ENCODE measurements around the gene EXD3. TPM values are rescaled to one million over a fixed set of nuclear protein-coding genes. Genes with fewer than 3 reads are reported as not detected.

EXD3 gene
- total RNA-seq, 1 experiment from 2014 or later, result 15.3 TPM

DNA sequence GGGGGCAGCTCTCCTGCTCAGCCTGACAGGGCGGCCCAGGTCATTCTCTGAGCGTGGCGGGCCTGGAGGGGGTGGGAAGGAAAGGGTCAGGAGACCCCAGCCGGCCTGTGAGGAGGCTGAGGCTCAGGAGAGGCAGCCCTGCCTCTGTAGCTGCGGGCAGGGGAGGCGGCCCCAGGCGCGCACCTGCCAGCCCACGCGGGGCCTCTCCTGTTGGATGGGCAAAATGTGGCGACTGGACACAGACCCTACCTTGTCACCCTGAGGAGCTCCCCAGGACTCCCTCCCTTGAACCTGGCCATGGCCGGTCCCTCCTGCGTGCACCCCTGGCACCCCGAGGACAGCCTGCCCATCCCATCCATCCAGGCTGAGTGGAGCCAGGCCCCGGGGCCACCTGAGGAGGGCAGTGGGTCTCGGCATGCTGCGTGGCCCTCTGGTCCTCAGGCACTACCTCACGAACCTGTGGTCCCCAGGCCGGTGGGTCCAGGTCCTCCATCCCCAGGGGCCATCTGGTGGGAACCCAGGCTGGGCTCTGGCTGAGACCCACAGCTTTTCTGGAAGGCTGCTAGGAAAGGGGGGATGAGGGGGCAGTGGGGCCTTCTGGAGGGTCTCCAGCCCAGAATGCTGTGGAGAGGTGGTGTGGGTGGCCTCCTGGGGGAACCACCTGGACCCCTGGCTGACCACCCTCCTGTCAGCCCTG, 105.8 kb downstream of the EXD3 start:
- no peak overlapping the region; a peak in 1 of 5 replicates for H3K4me3 Mint-ChIP-seq
- no peaks in the 10 kb centered on the region for H3K23me2 ChIP-seq (ENCODE audit: insufficient read length, low read depth, low read length, poor library complexity, severe bottlenecking)
- no peaks in the 10 kb centered on the region for H3K36me3 Mint-ChIP-seq (ENCODE audit: insufficient read depth in 1 of 3, low read depth in 3 of 3)
- H3K27me3 Mint-ChIP-seq (ENCODE audit: low read depth), result peaks cover 3% of the 10 kb centered on the region; the same call in 1 of the 2 replicates
- no peaks in the 10 kb centered on the region for H4K20me1 ChIP-seq (ENCODE audit: control insufficient read depth, insufficient read depth, insufficient read length)
- H3K79me1 ChIP-seq (ENCODE audit: insufficient read depth, low read depth, low read length, poor library complexity, severe bottlenecking), result no peaks in the 10 kb centered on the region
- H3K4ac ChIP-seq (ENCODE audit: low read depth, low read length), result no peak overlapping the region
- H3K79me2 ChIP-seq (ENCODE audit: insufficient read depth, low read length), result no peaks in the 10 kb centered on the region
- no CpG with 5 or more reads among the region's 19 CpGs for WGBS (ENCODE audit: extremely low coverage, insufficient read length, low lambda C conversion rate)
- H3K4me2 ChIP-seq (ENCODE audit: insufficient read depth, insufficient read length, low read length), result no peak overlapping the region
- H3K18ac ChIP-seq (ENCODE audit: insufficient read length, low read depth, low read length), result no peak overlapping the region
- H3K9me3 ChIP-seq (ENCODE audit: control insufficient read depth, low read depth, low read length), result no peaks in the 10 kb centered on the region
- H3K23ac ChIP-seq (ENCODE audit: insufficient read length, low read depth, low read length), result no peak overlapping the region
- H4K91ac ChIP-seq (ENCODE audit: insufficient read length, low read depth, low read length), result no peak overlapping the region
- H2BK5ac ChIP-seq (ENCODE audit: insufficient read length, low read length), result no peak overlapping the region
- H2BK12ac ChIP-seq (ENCODE audit: insufficient read length, low read depth, low read length), result no peak overlapping the region
- no peak overlapping the region for H3T11ph ChIP-seq (ENCODE audit: low read length)
- peaks cover 1% of the 10 kb centered on the region; the same call in 1 of the 2 replicates for H3K4me1 ChIP-seq (ENCODE audit: insufficient read depth, low read length)
- H3K56ac ChIP-seq (ENCODE audit: insufficient read length, low read depth, low read length), result no peak overlapping the region
- no peak overlapping the region for H3K27ac ChIP-seq (ENCODE audit: insufficient read length, low read depth, low read length)
- no peak overlapping the region for H2BK20ac ChIP-seq (ENCODE audit: low read depth, low read length, poor library complexity, severe bottlenecking)
- H4K8ac ChIP-seq (replicated peaks; ENCODE audit: insufficient read length, low read depth, low read length), result no peak overlapping the region
- peaks cover 6 to 11% of the 10 kb centered on the region in 2 experiments; a peak in 2 of 4 replicates for H3K4me1 Mint-ChIP-seq
- TF ChIP-seq, protein P1, sequence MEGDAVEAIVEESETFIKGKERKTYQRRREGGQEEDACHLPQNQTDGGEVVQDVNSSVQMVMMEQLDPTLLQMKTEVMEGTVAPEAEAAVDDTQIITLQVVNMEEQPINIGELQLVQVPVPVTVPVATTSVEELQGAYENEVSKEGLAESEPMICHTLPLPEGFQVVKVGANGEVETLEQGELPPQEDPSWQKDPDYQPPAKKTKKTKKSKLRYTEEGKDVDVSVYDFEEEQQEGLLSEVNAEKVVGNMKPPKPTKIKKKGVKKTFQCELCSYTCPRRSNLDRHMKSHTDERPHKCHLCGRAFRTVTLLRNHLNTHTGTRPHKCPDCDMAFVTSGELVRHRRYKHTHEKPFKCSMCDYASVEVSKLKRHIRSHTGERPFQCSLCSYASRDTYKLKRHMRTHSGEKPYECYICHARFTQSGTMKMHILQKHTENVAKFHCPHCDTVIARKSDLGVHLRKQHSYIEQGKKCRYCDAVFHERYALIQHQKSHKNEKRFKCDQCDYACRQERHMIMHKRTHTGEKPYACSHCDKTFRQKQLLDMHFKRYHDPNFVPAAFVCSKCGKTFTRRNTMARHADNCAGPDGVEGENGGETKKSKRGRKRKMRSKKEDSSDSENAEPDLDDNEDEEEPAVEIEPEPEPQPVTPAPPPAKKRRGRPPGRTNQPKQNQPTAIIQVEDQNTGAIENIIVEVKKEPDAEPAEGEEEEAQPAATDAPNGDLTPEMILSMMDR (conservative IDR thresholded peaks at IDR 0.05), result no peak
- H3K14ac ChIP-seq (ENCODE audit: insufficient read depth, low read length), result no peak overlapping the region
- no peaks in the 10 kb centered on the region for H3K27me3 ChIP-seq (ENCODE audit: insufficient read depth, low read length)
- no peak overlapping the region; a peak in 1 of 7 replicates for H3K27ac Mint-ChIP-seq
- no peak overlapping the region for H4K5ac ChIP-seq (ENCODE audit: insufficient read length, low read depth, low read length)
- H3K9ac ChIP-seq (ENCODE audit: extremely low read depth, insufficient read length, low read length), result no peak overlapping the region
- no peak overlapping the region; the same call in 1 of the 2 replicates for H2BK15ac ChIP-seq (ENCODE audit: low read depth, low read length)
- peaks cover 3% of the 10 kb centered on the region in 2 experiments; a peak in 3 of 5 replicates for H3K9me3 Mint-ChIP-seq
- no peak overlapping the region for H2AFZ ChIP-seq (ENCODE audit: low read length)
- H2AK5ac ChIP-seq (ENCODE audit: insufficient read length, low read length), result no peak overlapping the region
- H2BK120ac ChIP-seq (ENCODE audit: low read depth, low read length, poor library complexity, severe bottlenecking), result no peak overlapping the region
- peak; percentile 34 for DNase-seq
